Sigmoid colon (tissue), 7 donors: ENCODE measurements around the gene KIF24. TPM values are rescaled to one million over a fixed set of nuclear protein-coding genes. Genes with fewer than 3 reads are reported as not detected.

Experiments used
- DNase-seq: peaks from one replicate; pipeline ENCODE4 v3.0.0-alpha.2; 2019
- H3K27ac ChIP-seq, 4 donors: fragments of 200-600 bp; sonication (generic); one replicate each; pipeline ENCODE4 v1.5.1; 2016 to 2019; ENCODE audit warnings: mild to moderate bottlenecking in 1 of 4
- H3K27me3 ChIP-seq, 3 donors: fragments of 200-600 bp; sonication (generic); one replicate each; pipeline ENCODE4 v1.5.1; 2019; ENCODE audit warnings: mild to moderate bottlenecking in 1 of 3
- H3K36me3 ChIP-seq, 4 donors: fragments of 200-600 bp; sonication (generic); one replicate each; pipeline ENCODE4 v1.5.1; 2016 to 2019
- H3K4me1 ChIP-seq, 4 donors: fragments of 200-600 bp; sonication (generic); one replicate each; pipeline ENCODE4 v1.5.1; 2017 to 2019
- H3K4me3 ChIP-seq, 4 donors: fragments of 200-600 bp; sonication (generic); one replicate each; pipeline ENCODE4 v1.5.1; 2017 to 2019; ENCODE audit warnings: mild to moderate bottlenecking in 2 of 4, moderate library complexity in 1 of 4
- H3K9me3 ChIP-seq, 4 donors: fragments of 200-600 bp in 3 of 4; sonication (generic) in 3 of 4; one replicate each; pipeline versions ENCODE4 v1.5.1 to v1.6.1; 2013 to 2019
- EP300 ChIP-seq, 4 donors: sonication (generic); formaldehyde crosslinking; IDR thresholded peaks; one replicate each; pipeline ENCODE4 v1.6.1; 2017; ENCODE audit warnings: antibody characterized with exemption in 4 of 4
- POLR2A ChIP-seq, 2 donors: fragments of 450-650 bp; IDR thresholded peaks; one replicate each; pipeline ENCODE4 v1.6.1; 2016; ENCODE audit warnings: antibody characterized with exemption in 2 of 2, mild to moderate bottlenecking in 2 of 2, moderate library complexity in 2 of 2
- POLR2AphosphoS5 ChIP-seq, 4 donors: sonication (generic); formaldehyde crosslinking; IDR thresholded peaks; one replicate each; pipeline ENCODE4 v1.6.1; 2017; ENCODE audit warnings: antibody characterized with exemption in 4 of 4
- WGBS, 2 donors: extraction: QIAGEN DNeasy Blood & Tissue Kit; methylation state at CpG; one replicate each; pipeline ENCODE4 v1.1.7; 2013; 5-methylcytosine and 5-hydroxymethylcytosine counted together
- intact Hi-C: fragments of 100-400 bp; cut with DNase I; formaldehyde crosslinking; loops from one replicate; pipeline ENCODE4 v1.15.1; 2023
- polyA plus RNA-seq, 3 donors: library from polyadenylated mRNA; stranded (reverse); fragments of 200-250 nt; gene quantifications; one replicate each; pipeline ENCODE4 v1.2.3, GENCODE V29; 2013
- small RNA-seq, 3 donors: library from RNA; depleted of rRNA; stranded (forward); fragments of <200 nt; gene quantifications; one replicate each; pipeline ENCODE3, GENCODE V24; 2016
- total RNA-seq, 4 donors: library from RNA; depleted of rRNA; stranded (reverse); fragments of >200 nt; gene quantifications; one replicate each; pipeline ENCODE4 v1.1.0, GENCODE V29; 2016
- TF ChIP-seq, protein P1 (sequence below), 4 experiments: fragments of 450-650 bp in 3 of 4; fragments of 200-600 bp in 1 of 4; IDR thresholded peaks; one replicate each; pipeline ENCODE4 v1.5.1; 2016 to 2019; ENCODE audit warnings: antibody characterized with exemption in 4 of 4, mild to moderate bottlenecking in 3 of 4, moderate library complexity in 2 of 4
- donor health status: healthy with polysubstance abuse.
- donor health status: Bipolar disorder and iron deficiency.
- donor health status: healthy.

The KIF24 gene
- total and polyA plus RNA-seq, 7 donors: under 0.01 to 1.6 (median 0.46) TPM

DNA sequence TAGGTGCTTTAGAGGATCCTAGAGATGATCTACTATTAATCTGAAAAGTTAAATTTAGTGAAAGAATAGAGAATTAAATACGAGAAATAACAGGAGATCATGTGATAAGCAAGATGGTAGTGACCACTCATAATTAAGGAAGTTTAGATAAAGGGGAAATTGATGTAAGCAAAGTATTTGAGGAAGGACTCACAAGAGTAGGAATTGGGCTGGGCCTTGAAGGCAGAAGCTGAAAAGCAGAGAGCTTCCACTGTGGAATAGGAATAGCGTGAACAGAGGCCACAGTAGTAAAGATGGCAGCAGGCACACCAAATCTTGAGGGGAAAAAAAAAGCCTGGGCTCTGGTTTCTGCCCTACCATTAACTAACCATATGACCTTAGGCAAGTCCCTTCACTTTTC, 38.0 kb downstream of the KIF24 start:
- 87 to 97% methylated on average over 2 of the region's 2 CpGs for WGBS, 2 donors
- Histone ChIP-seq H3K36me3 (no peaks in the 10 kb centered on the region), H3K27ac (no peak overlapping the region), H3K9me3 (no peaks in the 10 kb centered on the region), H3K4me1 (no peaks in the 10 kb centered on the region), H3K27me3 (no peaks in the 10 kb centered on the region), H3K4me3 (no peak overlapping the region)
- TF ChIP-seq POLR2A (IDR thresholded peaks at IDR 0.05) (no peak), POLR2AphosphoS5 (IDR thresholded peaks at IDR 0.05) (no peak), EP300 (IDR thresholded peaks at IDR 0.05) (no peak)
- TF ChIP-seq, protein P1, sequence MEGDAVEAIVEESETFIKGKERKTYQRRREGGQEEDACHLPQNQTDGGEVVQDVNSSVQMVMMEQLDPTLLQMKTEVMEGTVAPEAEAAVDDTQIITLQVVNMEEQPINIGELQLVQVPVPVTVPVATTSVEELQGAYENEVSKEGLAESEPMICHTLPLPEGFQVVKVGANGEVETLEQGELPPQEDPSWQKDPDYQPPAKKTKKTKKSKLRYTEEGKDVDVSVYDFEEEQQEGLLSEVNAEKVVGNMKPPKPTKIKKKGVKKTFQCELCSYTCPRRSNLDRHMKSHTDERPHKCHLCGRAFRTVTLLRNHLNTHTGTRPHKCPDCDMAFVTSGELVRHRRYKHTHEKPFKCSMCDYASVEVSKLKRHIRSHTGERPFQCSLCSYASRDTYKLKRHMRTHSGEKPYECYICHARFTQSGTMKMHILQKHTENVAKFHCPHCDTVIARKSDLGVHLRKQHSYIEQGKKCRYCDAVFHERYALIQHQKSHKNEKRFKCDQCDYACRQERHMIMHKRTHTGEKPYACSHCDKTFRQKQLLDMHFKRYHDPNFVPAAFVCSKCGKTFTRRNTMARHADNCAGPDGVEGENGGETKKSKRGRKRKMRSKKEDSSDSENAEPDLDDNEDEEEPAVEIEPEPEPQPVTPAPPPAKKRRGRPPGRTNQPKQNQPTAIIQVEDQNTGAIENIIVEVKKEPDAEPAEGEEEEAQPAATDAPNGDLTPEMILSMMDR (IDR thresholded peaks at IDR 0.05): no peak
- DNase-seq: no peak
- intact Hi-C loops: no loop called here

DNA sequence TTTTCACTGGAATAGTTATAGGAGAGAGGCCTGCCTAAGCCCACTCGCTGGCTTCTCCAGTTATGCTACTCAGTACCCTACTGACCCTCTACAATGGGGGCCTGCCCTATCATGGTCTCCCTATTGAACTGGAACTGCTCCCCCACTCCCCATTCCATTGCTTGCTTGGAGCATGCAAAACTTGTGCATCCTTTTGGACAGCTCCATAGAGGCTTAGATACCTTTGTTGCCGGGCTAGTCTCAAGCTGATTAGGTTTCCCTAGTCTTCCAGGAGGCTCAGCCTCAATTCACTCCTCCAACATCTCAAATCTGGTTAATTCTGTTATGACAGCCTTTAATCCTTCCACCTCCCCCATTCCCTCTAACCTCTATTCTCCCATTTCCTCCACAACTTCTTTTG, 39.9 kb downstream of the KIF24 start:
- intact Hi-C loops: no loop called here
- TF ChIP-seq EP300 (IDR thresholded peaks at IDR 0.05) (no peak), POLR2AphosphoS5 (IDR thresholded peaks at IDR 0.05) (no peak), POLR2A (IDR thresholded peaks at IDR 0.05) (no peak)
- TF ChIP-seq, protein P1 (IDR thresholded peaks at IDR 0.05): no peak

GRCh38 chr9:34282096-34282495, 47.0 kb downstream of the KIF24 start:
- WGBS, 2 donors: 85 to 94% methylated on average over 1 of the region's 1 CpG
- no peaks in the 10 kb centered on the region for H3K9me3 ChIP-seq
- no peak overlapping the region for H3K27ac ChIP-seq
- H3K36me3 ChIP-seq: no peaks in the 10 kb centered on the region
- H3K4me3 ChIP-seq: no peak overlapping the region
- no peak for TF ChIP-seq POLR2A (IDR thresholded peaks at IDR 0.05)
- TF ChIP-seq, protein P1 (IDR thresholded peaks at IDR 0.05): no peak
- TF ChIP-seq EP300 (IDR thresholded peaks at IDR 0.05): no peak
- no peak for TF ChIP-seq POLR2AphosphoS5 (IDR thresholded peaks at IDR 0.05)
- DNase-seq: no peak
- intact Hi-C loops: no loop called here
- H3K4me1 ChIP-seq: peaks cover 0 to 9% (median 0%) of the 10 kb centered on the region in 4 donors
- no peaks in the 10 kb centered on the region for H3K27me3 ChIP-seq

More for the DNA sequence above, 39.9 kb downstream of the KIF24 start:
- no peak for DNase-seq
- Histone ChIP-seq H3K4me3 (no peak overlapping the region), H3K9me3 (no peaks in the 10 kb centered on the region), H3K27ac (no peak overlapping the region), H3K27me3 (no peaks in the 10 kb centered on the region), H3K4me1 (no peaks in the 10 kb centered on the region), H3K36me3 (no peaks in the 10 kb centered on the region)
- WGBS, 2 donors: 92 to 97% methylated on average over 2 of the region's 2 CpGs

GRCh38 chr9:34279411-34279810, 49.7 kb downstream of the KIF24 start:
- WGBS, 2 donors: 42 to 73% methylated on average over 3 of the region's 3 CpGs
- TF ChIP-seq POLR2AphosphoS5 (IDR thresholded peaks at IDR 0.05) (no peak), POLR2A (IDR thresholded peaks at IDR 0.05) (no peak), EP300 (IDR thresholded peaks at IDR 0.05) (no peak)
- TF ChIP-seq, protein P1 (IDR thresholded peaks at IDR 0.05): no peak
- no peaks in the 10 kb centered on the region for H3K27me3 ChIP-seq
- H3K4me3 ChIP-seq: no peak overlapping the region
- H3K4me1 ChIP-seq: peaks cover 0 to 9% (median 0%) of the 10 kb centered on the region in 4 donors
- H3K27ac ChIP-seq: no peak overlapping the region
- intact Hi-C loops: no loop called here
- H3K9me3 ChIP-seq: no peaks in the 10 kb centered on the region
- H3K36me3 ChIP-seq: no peaks in the 10 kb centered on the region
- no peak for DNase-seq

Small RNA genes lying within 50 kb of the gene (small RNA-seq; reads per million reads assigned to genes)
- 0 to 0.07 (median 0) reads per million in 3 donors for gene RNU2-50P

Other genes starting within 250 kb of the KIF24 start
- gene DCAF12, start 202.6 kb downstream of the KIF24 start, total RNA-seq: 10 to 100 TPM; 14.3 to 25.2 (median 20.2) TPM
- 10 to 100 TPM; 21.6 to 33.8 (median 28.2) TPM for gene DCAF12, start 202.6 kb downstream of the KIF24 start, polyA plus RNA-seq
- gene UBAP1, start 150.2 kb downstream of the KIF24 start, total RNA-seq: 10 to 100 TPM; 42.5 to 52.7 (median 44.3) TPM
- gene UBAP1, start 150.2 kb downstream of the KIF24 start, polyA plus RNA-seq: 10 to 100 TPM; 32.8 to 42.5 (median 34.8) TPM
- 10 to 100 TPM; 12.1 to 59.9 (median 36.1) TPM for gene NUDT2, start 301 bp upstream of the KIF24 start, total RNA-seq
- 10 to 100 TPM; 27.0 to 56.5 (median 35.6) TPM for gene NUDT2, start 301 bp upstream of the KIF24 start, polyA plus RNA-seq
- gene MYORG, start 47.6 kb upstream of the KIF24 start, total RNA-seq: 10 to 100 TPM in 3 of 4 donors, 1 to 10 TPM in 1; 3.9 to 23.5 (median 20.0) TPM
- gene MYORG, start 47.6 kb upstream of the KIF24 start, polyA plus RNA-seq: 10 to 100 TPM in 1 of 3 donors, 1 to 10 TPM in 2; 3.0 to 23.4 (median 5.5) TPM
- gene FAM219A, start 129.3 kb upstream of the KIF24 start, total RNA-seq: 10 to 100 TPM in 1 of 4 donors, 1 to 10 TPM in 3; 7.4 to 10.2 (median 8.8) TPM
- gene FAM219A, start 129.3 kb upstream of the KIF24 start, polyA plus RNA-seq: 1 to 10 TPM; 3.0 to 7.9 (median 3.2) TPM
- gene DNAI1, start 129.5 kb upstream of the KIF24 start, total RNA-seq: under 1 TPM in 1 of 4 donors, not detected in 3; under 0.01 TPM
- under 1 TPM in 1 of 3 donors, not detected in 2; 0.01 TPM for gene DNAI1, start 129.5 kb upstream of the KIF24 start, polyA plus RNA-seq
- gene ENHO, start 193.7 kb upstream of the KIF24 start, total RNA-seq: 1 to 10 TPM in 1 of 4 donors, not detected in 3; 2.5 TPM
- 1 to 10 TPM; 1.9 to 7.4 (median 6.0) TPM for gene ENHO, start 193.7 kb upstream of the KIF24 start, polyA plus RNA-seq